ENCODE results near the gene TUBGCP3. TPM values are rescaled to one million over a fixed set of nuclear protein-coding genes. Genes with fewer than 3 reads are reported as not detected.

TUBGCP3 gene
- total and polyA plus RNA-seq, 4 donors: 6.7 to 31.0 (median 17.3) TPM

GRCh38 chr13:112529216-112529615 is 58.7 kb downstream of the TUBGCP3 start (continued):
- TF ChIP-seq ZBTB33 (IDR thresholded peaks at IDR 0.05): no peak
- no peak for TF ChIP-seq GABPA (IDR thresholded peaks at IDR 0.05 in 1 of 2, conservative IDR thresholded peaks at IDR 0.05 in 1 of 2)
- no peak for TF ChIP-seq ATF3 (IDR thresholded peaks at IDR 0.05)
- TF ChIP-seq JUND (IDR thresholded peaks at IDR 0.05): no peak
- TF ChIP-seq MAX (IDR thresholded peaks at IDR 0.05): no peak
- no peak for TF ChIP-seq RXRA (IDR thresholded peaks at IDR 0.05)
- TF ChIP-seq NR2F2 (IDR thresholded peaks at IDR 0.05): no peak
- TF ChIP-seq RAD21 (IDR thresholded peaks at IDR 0.05): no peak

- no peaks in the 10 kb centered on the region for H3K27me3 ChIP-seq (ENCODE audit: control insufficient read depth in 4 of 4, insufficient read depth in 4 of 4, low read length in 3 of 4)
- no peaks in the 10 kb centered on the region for H3K4me1 ChIP-seq (ENCODE audit: control insufficient read depth in 4 of 4, insufficient read depth in 4 of 4, low read length in 3 of 4)
- no peak for DNase-seq (ENCODE audit: low spot score)
- WGBS: 98% methylated on average over 9 of the region's 9 CpGs
- TF ChIP-seq RAD21 (IDR thresholded peaks at IDR 0.05): no peak
- no peak for TF ChIP-seq HNF4G (IDR thresholded peaks at IDR 0.05)
- TF ChIP-seq FOXA1 (IDR thresholded peaks at IDR 0.05): no peak
- peaks cover 1 to 19% (median 7%) of the 10 kb centered on the region in 4 donors for H3K36me3 ChIP-seq (ENCODE audit: control insufficient read depth in 4 of 4, insufficient read depth in 3 of 4, low read depth in 1 of 4, low read length in 3 of 4)
- no peak overlapping the region for H3K4me3 ChIP-seq (ENCODE audit: low read depth in 1 of 3, low read length in 3 of 3)
- H3K27ac ChIP-seq (ENCODE audit: low read depth in 1 of 2, low read length in 2 of 2): no peak overlapping the region
- H3K9ac ChIP-seq (ENCODE audit: low read depth in 1 of 2, low read length in 2 of 2): no peak overlapping the region
- H3K9me3 ChIP-seq (ENCODE audit: control insufficient read depth in 4 of 4, low read length in 3 of 4): no peaks in the 10 kb centered on the region
Measured at GRCh38 chr13:112526146-112526853, 61.7 kb downstream of the TUBGCP3 start.

GRCh38 chr13:112525356-112525945 is 62.5 kb downstream of the TUBGCP3 start:
- Histone ChIP-seq H3K36me3 (ENCODE audit: control insufficient read depth in 4 of 4, insufficient read depth in 3 of 4, low read depth in 1 of 4, low read length in 3 of 4) (peaks cover 3 to 22% (median 10%) of the 10 kb centered on the region in 4 donors), H3K4me3 (ENCODE audit: low read depth in 1 of 3, low read length in 3 of 3) (no peak overlapping the region), H3K27me3 (ENCODE audit: control insufficient read depth in 4 of 4, insufficient read depth in 4 of 4, low read length in 3 of 4) (no peaks in the 10 kb centered on the region), H3K4me1 (ENCODE audit: control insufficient read depth in 4 of 4, insufficient read depth in 4 of 4, low read length in 3 of 4) (no peaks in the 10 kb centered on the region), H3K9me3 (ENCODE audit: control insufficient read depth in 4 of 4, low read length in 3 of 4) (no peaks in the 10 kb centered on the region), H3K27ac (ENCODE audit: low read depth in 1 of 2, low read length in 2 of 2) (no peak overlapping the region), H3K9ac (ENCODE audit: low read depth in 1 of 2, low read length in 2 of 2) (no peak overlapping the region)
- no peak for DNase-seq (ENCODE audit: low spot score)
- WGBS: 93% methylated on average over 7 of the region's 7 CpGs
- TF ChIP-seq SP1 (IDR thresholded peaks at IDR 0.05) (no peak), RAD21 (IDR thresholded peaks at IDR 0.05) (no peak), EGR1 (IDR thresholded peaks at IDR 0.05; ENCODE audit: low read depth in 2 of 2) (no peak), RXRA (IDR thresholded peaks at IDR 0.05) (no peak), ZBTB33 (IDR thresholded peaks at IDR 0.05) (no peak), NR2F2 (IDR thresholded peaks at IDR 0.05) (no peak), MAX (IDR thresholded peaks at IDR 0.05) (no peak), HNF4G (IDR thresholded peaks at IDR 0.05) (no peak), FOXA1 (IDR thresholded peaks at IDR 0.05) (no peak), HNF4A (conservative IDR thresholded peaks at IDR 0.05) (no peak), GABPA (IDR thresholded peaks at IDR 0.05 in 1 of 2, conservative IDR thresholded peaks at IDR 0.05 in 1 of 2) (no peak), TAF1 (conservative IDR thresholded peaks at IDR 0.05) (no peak), ATF3 (IDR thresholded peaks at IDR 0.05) (no peak), CTCF (IDR thresholded peaks at IDR 0.05; ENCODE audit: low read depth, low read length, missing input control) (no peak), FOXA2 (IDR thresholded peaks at IDR 0.05) (no peak), YY1 (IDR thresholded peaks at IDR 0.05) (no peak), REST (IDR thresholded peaks at IDR 0.05) (no peak)
